HepG2 (cell line): ENCODE data around the gene NOXA1. TPM values are rescaled to one million over a fixed set of nuclear protein-coding genes. Genes with fewer than 3 reads are reported as not detected.

Experiments
- ATF2 ChIP-seq: sonication (generic); formaldehyde crosslinking; IDR thresholded peaks from 2 replicates; pipeline ENCODE4 v1.4.0; 2020; ENCODE audit warnings: missing genetic modification reagents
- ATF7-NPFF ChIP-seq: sonication (generic); formaldehyde crosslinking; IDR thresholded peaks from 2 replicates; pipeline ENCODE4 v1.8.1; 2023; ENCODE audit warnings: mild to moderate bottlenecking, low read depth, missing genetic modification reagents, moderate library complexity
- CHD2 ChIP-seq: IDR thresholded peaks from 2 replicates; pipeline ENCODE4 v1.6.1; 2011; ENCODE audit warnings: low read depth, low read length, improper control_type of control experiment
- DR1 ChIP-seq: sonication (generic); formaldehyde crosslinking; IDR thresholded peaks from 2 replicates; pipeline ENCODE4 v1.8.0; 2021; ENCODE audit warnings: mild to moderate bottlenecking, missing genetic modification reagents, inconsistent platforms
- HIC2 ChIP-seq: sonication (generic); formaldehyde crosslinking; IDR thresholded peaks from 2 replicates; pipeline ENCODE4 v1.9.0; 2022; ENCODE audit warnings: low read depth, missing genetic modification reagents
- HOMEZ ChIP-seq: IDR thresholded peaks from 2 replicates; pipeline ENCODE4 v1.6.1; 2016; ENCODE audit warnings: low read depth
- MTA3 ChIP-seq: sonication (generic); formaldehyde crosslinking; IDR thresholded peaks from 2 replicates; pipeline ENCODE4 v1.4.0; 2020; ENCODE audit warnings: missing genetic modification reagents
- NFKB2 ChIP-seq: sonication (generic); formaldehyde crosslinking; IDR thresholded peaks from 2 replicates; pipeline ENCODE4 v1.4.0; 2020; ENCODE audit warnings: missing genetic modification reagents, borderline replicate concordance
- RFX5 ChIP-seq: IDR thresholded peaks from 2 replicates; pipeline ENCODE4 v1.6.1; 2011; ENCODE audit warnings: low read depth, low read length, improper control_type of control experiment
- SRSF1 ChIP-seq: fragments of 200-400 bp; formaldehyde crosslinking; optimal IDR thresholded peaks from 2 replicates; pipeline ENCODE3; 2017; ENCODE audit warnings: mild to moderate bottlenecking, low read depth, low read length, moderate library complexity
- TRAFD1 ChIP-seq: sonication (generic); formaldehyde crosslinking; IDR thresholded peaks from 2 replicates; pipeline ENCODE4 v1.5.1; 2020; ENCODE audit warnings: missing genetic modification reagents, mild to moderate bottlenecking, borderline replicate concordance
- U2AF2 ChIP-seq: fragments of 200-400 bp; formaldehyde crosslinking; IDR thresholded peaks from 2 replicates; pipeline ENCODE4 v1.6.1; 2017; ENCODE audit warnings: low read depth, mild to moderate bottlenecking, low read length
- XBP1 ChIP-seq: sonication (generic); formaldehyde crosslinking; IDR thresholded peaks from 2 replicates; pipeline ENCODE4 v1.5.0; 2020; ENCODE audit warnings: missing genetic modification reagents
- XRCC5 ChIP-seq: fragments of 200-400 bp; formaldehyde crosslinking; optimal IDR thresholded peaks from 2 replicates; pipeline ENCODE3; 2017; ENCODE audit warnings: mild to moderate bottlenecking, low read length
- ZBTB14 ChIP-seq: sonication (generic); formaldehyde crosslinking; IDR thresholded peaks from 2 replicates; pipeline ENCODE4 v1.4.0; 2020; ENCODE audit warnings: missing genetic modification reagents
- ZIK1 ChIP-seq: sonication (generic); formaldehyde crosslinking; IDR thresholded peaks from 2 replicates; pipeline ENCODE4 v1.5.0; 2020; ENCODE audit warnings: mild to moderate bottlenecking, low read depth, missing genetic modification reagents, borderline replicate concordance
- ZNF18 ChIP-seq: sonication (generic); formaldehyde crosslinking; IDR thresholded peaks from 2 replicates; pipeline ENCODE4 v1.8.0; 2022; ENCODE audit warnings: mild to moderate bottlenecking, missing genetic modification reagents; ENCODE audit not compliant: insufficient replicate concordance
- ZNF296 ChIP-seq: sonication (generic); formaldehyde crosslinking; conservative IDR thresholded peaks from 2 replicates; pipeline ENCODE4 v1.5.0; 2020; ENCODE audit warnings: mild to moderate bottlenecking, missing genetic modification reagents
- polyA plus RNA-seq, 8 experiments: library from polyadenylated mRNA; depleted of rRNA in 3 of 8; stranded (reverse) in 7 of 8; unstranded in 1 of 8; fragments of >200 nt; fragmentation: Illumina TruSeq in 4 of 8; extraction: Trizol in 4 of 8; gene quantifications; 2 replicates each; pipeline versions ENCODE4 v1.2.1 to v1.2.3, GENCODE V29; 2011 to 2016; ENCODE audit warnings: low read depth in 4 of 8, missing spikeins in 1 of 8, mixed read lengths in 1 of 8; ENCODE audit not compliant: insufficient read depth in 1 of 8
- total RNA-seq, 5 experiments: library from RNA; depleted of rRNA; stranded (reverse); fragments of >200 nt; fragmentation: Illumina TruSeq; extraction: Trizol; gene quantifications; 2 replicates each; pipeline ENCODE4 v1.2.3, GENCODE V29; 2016; ENCODE audit warnings: low read depth in 1 of 5

The NOXA1 gene
- total and polyA plus RNA-seq, 2 of the 13 experiments (the other 11 are each of a cell fraction or from before 2014, with no cell fraction given), result 0.78 to 1.2 TPM

GRCh38 chr9:137422604-137423513 is at the start of gene NOXA1, which contains the start of gene EXD3 (continued):
- TF ChIP-seq ATF2 (CRISPR knock-in tag) (peak; percentile 77; the same call in 1 of the 2 replicates), ZIK1 (CRISPR knock-in tag) (peak; percentile 78; the same call in 1 of the 2 replicates), ATF7-NPFF (CRISPR knock-in tag) (0 out of 2 replicates have a peak, but pooled peaks have one; percentile 50), TRAFD1 (CRISPR knock-in tag) (no peak), SRSF1 (no peak), XBP1 (CRISPR knock-in tag) (no peak), NFKB2 (CRISPR knock-in tag) (no peak; the same call in 1 of the 2 replicates), DR1 (CRISPR knock-in tag) (no peak), MTA3 (CRISPR knock-in tag) (no peak), RFX5 (0 out of 2 replicates have a peak, but pooled peaks have one; percentile 12), HIC2 (CRISPR knock-in tag) (no peak), CHD2 (no peak), U2AF2 (no peak), XRCC5 (peak; percentile 97), ZNF296 (CRISPR knock-in tag) (no peak), ZNF18 (no peak), HOMEZ (CRISPR knock-in tag) (no peak), ZBTB14 (CRISPR knock-in tag) (peak; percentile 64)
